Keratinocyte (primary cell): Measurements from ENCODE around the gene BNC2.

ENCODE experiments used
- EZH2 ChIP-seq: IDR thresholded peaks from one replicate; pipeline ENCODE4 v1.6.1; 2012; ENCODE audit warnings: inconsistent platforms, mild to moderate bottlenecking, low read length, moderate library complexity
- TF ChIP-seq, protein P1 (sequence below), 3 experiments: IDR thresholded peaks in 1 of 3; conservative IDR thresholded peaks in 1 of 3; optimal IDR thresholded peaks in 1 of 3; 2 replicates in 2 of 3; 3 replicates in 1 of 3; pipeline versions ENCODE3 to v1.5.1; 2011; ENCODE audit warnings: low read length in 3 of 3, mild to moderate bottlenecking in 3 of 3, moderate library complexity in 2 of 3, control low read depth in 1 of 3, inconsistent platforms in 1 of 3; ENCODE audit not compliant: insufficient read depth in 2 of 3; ENCODE audit errors: extremely low read depth in 1 of 3

DNA sequence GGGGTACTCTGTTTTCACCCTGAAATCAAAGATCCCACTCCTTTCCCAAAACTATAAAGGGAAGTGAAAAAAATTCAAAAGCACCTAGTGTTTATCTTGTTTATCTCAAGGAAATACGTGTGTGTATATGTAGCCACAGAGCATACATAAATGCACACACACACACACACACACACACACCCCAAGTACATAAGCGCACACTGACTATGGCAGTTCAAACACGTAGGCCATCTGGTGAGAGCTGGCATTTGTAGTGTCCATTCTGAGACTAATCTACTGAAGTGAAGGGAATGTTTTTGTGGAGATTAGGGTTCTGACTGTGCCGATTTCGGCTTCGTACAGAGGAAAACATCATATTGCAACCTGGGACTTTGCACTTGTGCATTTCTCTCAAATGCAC lies 451.7 kb downstream of the BNC2 start:
- TF ChIP-seq, protein P1, sequence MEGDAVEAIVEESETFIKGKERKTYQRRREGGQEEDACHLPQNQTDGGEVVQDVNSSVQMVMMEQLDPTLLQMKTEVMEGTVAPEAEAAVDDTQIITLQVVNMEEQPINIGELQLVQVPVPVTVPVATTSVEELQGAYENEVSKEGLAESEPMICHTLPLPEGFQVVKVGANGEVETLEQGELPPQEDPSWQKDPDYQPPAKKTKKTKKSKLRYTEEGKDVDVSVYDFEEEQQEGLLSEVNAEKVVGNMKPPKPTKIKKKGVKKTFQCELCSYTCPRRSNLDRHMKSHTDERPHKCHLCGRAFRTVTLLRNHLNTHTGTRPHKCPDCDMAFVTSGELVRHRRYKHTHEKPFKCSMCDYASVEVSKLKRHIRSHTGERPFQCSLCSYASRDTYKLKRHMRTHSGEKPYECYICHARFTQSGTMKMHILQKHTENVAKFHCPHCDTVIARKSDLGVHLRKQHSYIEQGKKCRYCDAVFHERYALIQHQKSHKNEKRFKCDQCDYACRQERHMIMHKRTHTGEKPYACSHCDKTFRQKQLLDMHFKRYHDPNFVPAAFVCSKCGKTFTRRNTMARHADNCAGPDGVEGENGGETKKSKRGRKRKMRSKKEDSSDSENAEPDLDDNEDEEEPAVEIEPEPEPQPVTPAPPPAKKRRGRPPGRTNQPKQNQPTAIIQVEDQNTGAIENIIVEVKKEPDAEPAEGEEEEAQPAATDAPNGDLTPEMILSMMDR (optimal IDR thresholded peaks at IDR 0.05 in 1 of 3, IDR thresholded peaks at IDR 0.05 in 1 of 3, conservative IDR thresholded peaks at IDR 0.05 in 1 of 3; ENCODE audit: extremely low read depth in 1 of 3, insufficient read depth in 2 of 3, low read length in 3 of 3) = no peak
- TF ChIP-seq EZH2 = no peak
